Activated CD8-positive, alpha-beta T cell treated with anti-CD3 and anti-CD28 coated beads, Interleukin-2, amount 10 ng/mL, durations not matched to agents 7 days and 5 days (primary cell): ENCODE data around the gene ZNF221. TPM values are rescaled to one million over a fixed set of nuclear protein-coding genes. Genes with fewer than 3 reads are reported as not detected.
A peak's percentile ranks its signal among the peaks of the same experiment; 100 is the strongest.

Source experiments
- ATAC-seq: fragments of 150-1000 bp; cut with Tn5 transposase; one replicate; pipeline ENCODE4 v1.10.0; 2021; ENCODE audit warnings: moderate library complexity
- CTCF ChIA-PET: fragments of 350-600 bp; sonication (Branson Sonifier 250); formaldehyde crosslinking; loops from one replicate; lab custom pipeline; 2021; ENCODE audit warnings: antibody characterized with exemption; lab: Charles Lee
- POLR2A ChIA-PET: fragments of 350-600 bp; sonication (Branson Sonifier 250); formaldehyde crosslinking; loops from one replicate; lab custom pipeline; 2021; ENCODE audit warnings: antibody characterized with exemption; lab: Charles Lee
- DNase-seq: peaks from one replicate; pipeline ENCODE4 v3.0.0-alpha.2; 2020
- H3K27ac Mint-ChIP-seq: one replicate; pipeline ENCODE4 v1.8.0; 2021; ENCODE audit warnings: mild to moderate bottlenecking, mixed read lengths
- H3K27me3 Mint-ChIP-seq: one replicate; pipeline ENCODE4 v1.8.0; 2021; ENCODE audit warnings: low read depth, mixed read lengths
- H3K36me3 Mint-ChIP-seq: one replicate; pipeline ENCODE4 v1.8.0; 2021; ENCODE audit warnings: low read depth, mixed read lengths
- H3K4me1 Mint-ChIP-seq: one replicate; pipeline ENCODE4 v1.8.0; 2021; ENCODE audit warnings: low read depth, mixed read lengths
- H3K4me3 Mint-ChIP-seq: one replicate; pipeline ENCODE4 v1.8.0; 2021; ENCODE audit warnings: mild to moderate bottlenecking, mixed read lengths
- H3K9me3 Mint-ChIP-seq: one replicate; pipeline ENCODE4 v1.8.0; 2022; ENCODE audit warnings: mixed read lengths; ENCODE audit not compliant: insufficient read depth
- total RNA-seq, 2 experiments: library from RNA; stranded (reverse); gene quantifications; one replicate each; pipeline ENCODE4 v1.2.3, GENCODE V29; 2021

Gene ZNF221
- total RNA-seq, 2 experiments from 2014 or later: 1.9 TPM

- Mint-ChIP-seq H3K9me3 (peaks cover 53% of the 10 kb centered on the region), H3K4me1 (no peaks in the 10 kb centered on the region), H3K27me3 (no peaks in the 10 kb centered on the region), H3K4me3 (no peak overlapping the region), H3K36me3 (peaks cover 33% of the 10 kb centered on the region), H3K27ac (no peak overlapping the region)
- no peak for DNase-seq
- no peak for ATAC-seq
- ChIA-PET POLR2A (no interaction called here), CTCF (no interaction called here)
These were observed 15.2 kb downstream of the ZNF221 start for GRCh38 chr19:43966079-43966694.

GRCh38 chr19:43976732-43977131 is 25.7 kb downstream of the ZNF221 start:
- CTCF ChIA-PET: no interaction called here
- Mint-ChIP-seq H3K27me3 (no peaks in the 10 kb centered on the region), H3K27ac (no peak overlapping the region), H3K36me3 (no peaks in the 10 kb centered on the region), H3K4me3 (no peak overlapping the region), H3K4me1 (no peaks in the 10 kb centered on the region), H3K9me3 (peaks cover 37% of the 10 kb centered on the region)
- DNase-seq (no peak), ATAC-seq (no peak)
- POLR2A ChIA-PET: no interaction called here

GRCh38 chr19:43983544-43983911 is 32.5 kb downstream of the ZNF221 start:
- DNase-seq: no peak
- H3K27me3 Mint-ChIP-seq: no peaks in the 10 kb centered on the region
- peaks cover 6% of the 10 kb centered on the region for H3K4me1 Mint-ChIP-seq
- ChIA-PET POLR2A (interaction anchor here (0.6 kb wide), 1 partner anchor 163 kb away, joined by 3 read pairs; no protein-coding TSS in a partner anchor), CTCF (no interaction called here)
- ATAC-seq: no peak
- peak overlapping the region; percentile 42 for H3K4me3 Mint-ChIP-seq
- peaks cover 12% of the 10 kb centered on the region for H3K9me3 Mint-ChIP-seq
- H3K36me3 Mint-ChIP-seq: peaks cover 7% of the 10 kb centered on the region
- H3K27ac Mint-ChIP-seq: no peak overlapping the region

- POLR2A ChIA-PET: interaction anchor here (0.6 kb wide), 1 partner anchor 163 kb away, joined by 3 read pairs; no protein-coding TSS in a partner anchor
- CTCF ChIA-PET: no interaction called here
- Mint-ChIP-seq H3K36me3 (peaks cover 8% of the 10 kb centered on the region), H3K27me3 (no peaks in the 10 kb centered on the region), H3K27ac (peak within 1 kb of the TSS; percentile 94), H3K9me3 (peaks cover 8% of the 10 kb centered on the region), H3K4me3 (peak within 1 kb of the TSS; percentile 89), H3K4me1 (peaks cover 6% of the 10 kb centered on the region)
- DNase-seq (peak; percentile 71), ATAC-seq (peak; percentile 84)
These were observed 33.1 kb downstream of the ZNF221 start, which contains the start of gene ZNF155 for GRCh38 chr19:43983912-43984686. Gene ZNF155 (plus strand): TSS chr19:43984188. CDS start chr19:43988544, 4,356 bp downstream.

GRCh38 chr19:43984687-43985000 is 33.6 kb downstream of the ZNF221 start:
- ChIA-PET POLR2A (no interaction called here), CTCF (no interaction called here)
- H3K4me3 Mint-ChIP-seq: peak overlapping the region; percentile 89
- H3K27ac Mint-ChIP-seq: peak overlapping the region; percentile 94
- peaks cover 13% of the 10 kb centered on the region for H3K36me3 Mint-ChIP-seq
- ATAC-seq (no peak), DNase-seq (no peak)
- H3K27me3 Mint-ChIP-seq: no peaks in the 10 kb centered on the region
- H3K9me3 Mint-ChIP-seq: peaks cover 5% of the 10 kb centered on the region
- peaks cover 6% of the 10 kb centered on the region for H3K4me1 Mint-ChIP-seq

- Mint-ChIP-seq H3K27ac (no peak overlapping the region), H3K4me3 (no peak overlapping the region), H3K4me1 (peaks cover 9% of the 10 kb centered on the region), H3K9me3 (peaks cover 4% of the 10 kb centered on the region), H3K36me3 (peaks cover 30% of the 10 kb centered on the region), H3K27me3 (no peaks in the 10 kb centered on the region)
- ATAC-seq (no peak), DNase-seq (no peak)
- CTCF ChIA-PET: no interaction called here
- POLR2A ChIA-PET: no interaction called here
These were observed 46.7 kb downstream of the ZNF221 start for GRCh38 chr19:43997631-43998290.

GRCh38 chr19:44002212-44002565 is 51.2 kb downstream of the ZNF221 start:
- no peak for DNase-seq
- POLR2A ChIA-PET: no interaction called here
- peak overlapping the region; percentile 96 for H3K4me3 Mint-ChIP-seq
- peaks cover 16% of the 10 kb centered on the region for H3K4me1 Mint-ChIP-seq
- no peak for ATAC-seq
- H3K9me3 Mint-ChIP-seq: peaks cover 18% of the 10 kb centered on the region
- peak overlapping the region; percentile 96 for H3K27ac Mint-ChIP-seq
- peaks cover 20% of the 10 kb centered on the region for H3K36me3 Mint-ChIP-seq
- CTCF ChIA-PET: interaction anchor here (1.5 kb wide), 1 partner anchor 93 kb away, joined by 6 read pairs; no protein-coding TSS in a partner anchor
- H3K27me3 Mint-ChIP-seq: no peaks in the 10 kb centered on the region

- peaks cover 24% of the 10 kb centered on the region for H3K9me3 Mint-ChIP-seq
- H3K36me3 Mint-ChIP-seq: peaks cover 24% of the 10 kb centered on the region
- POLR2A ChIA-PET: interaction anchor here (0.8 to 1.8 kb wide), 3 partner anchors 68 to 103 kb away, joined by 3 to 6 read pairs (median 4); partner anchors contain the start of genes ZNF224 and ZNF45
- no peaks in the 10 kb centered on the region for H3K27me3 Mint-ChIP-seq
- DNase-seq: peak; percentile 92
- peak within 1 kb of the TSS; percentile 96 for H3K27ac Mint-ChIP-seq
- H3K4me1 Mint-ChIP-seq: peaks cover 16% of the 10 kb centered on the region
- peak; percentile 95 for ATAC-seq
- CTCF ChIA-PET: interaction anchor here (1.2 to 1.5 kb wide), 3 partner anchors 14 to 92 kb away, joined by 3 to 6 read pairs (median 6); partner anchors contain the start of gene ZNF221
- peak within 1 kb of the TSS; percentile 96 for H3K4me3 Mint-ChIP-seq
These were observed 51.8 kb downstream of the ZNF221 start, which contains the start of gene ZNF230 for GRCh38 chr19:44002566-44003460. Gene ZNF230 (plus strand): TSS chr19:44002957. CDS start chr19:44007079, 4,122 bp downstream.

GRCh38 chr19:44003461-44004009 is 52.5 kb downstream of the ZNF221 start:
- ATAC-seq (peak; percentile 50), DNase-seq (peak; percentile 35)
- peaks cover 28% of the 10 kb centered on the region for H3K9me3 Mint-ChIP-seq
- H3K4me1 Mint-ChIP-seq: peaks cover 16% of the 10 kb centered on the region
- peak overlapping the region; percentile 96 for H3K4me3 Mint-ChIP-seq
- CTCF ChIA-PET: interaction anchor here (1.2 to 1.4 kb wide), 2 partner anchors 15 to 52 kb away, joined by 3 to 6 read pairs; partner anchors contain the start of gene ZNF221
- no peaks in the 10 kb centered on the region for H3K27me3 Mint-ChIP-seq
- peaks cover 32% of the 10 kb centered on the region for H3K36me3 Mint-ChIP-seq
- POLR2A ChIA-PET: interaction anchor here (0.6 to 1.8 kb wide), 5 partner anchors 12 to 152 kb away, joined by 3 to 6 read pairs (median 3); partner anchors contain the start of genes ZNF224 and ZNF45
- H3K27ac Mint-ChIP-seq: peak overlapping the region; percentile 96

- ATAC-seq: no peak
- no peak overlapping the region for H3K4me3 Mint-ChIP-seq
- H3K9me3 Mint-ChIP-seq: peaks cover 41% of the 10 kb centered on the region
These were observed 54.9 kb downstream of the ZNF221 start for GRCh38 chr19:44005973-44006372.

More at GRCh38 chr19:44005973-44006372, 54.9 kb downstream of the ZNF221 start:
- peaks cover 55% of the 10 kb centered on the region for H3K36me3 Mint-ChIP-seq
- ChIA-PET POLR2A (no interaction called here), CTCF (no interaction called here)
- H3K4me1 Mint-ChIP-seq: peaks cover 16% of the 10 kb centered on the region
- no peak for DNase-seq
- no peak overlapping the region for H3K27ac Mint-ChIP-seq
- H3K27me3 Mint-ChIP-seq: no peaks in the 10 kb centered on the region
